Peyer's patch (tissue), 4 donors: ENCODE results near the gene BAIAP2. TPM values are rescaled to one million over a fixed set of nuclear protein-coding genes. Genes with fewer than 3 reads are reported as not detected.

Experiments used
- DNase-seq, 3 donors: peaks; one replicate each; pipeline ENCODE4 v3.0.0-alpha.2; 2017 to 2019
- H3K27ac ChIP-seq, 4 donors: fragments of 200-600 bp; sonication (generic); one replicate each; pipeline ENCODE4 v1.5.1; 2016 to 2019
- H3K27me3 ChIP-seq, 2 donors: fragments of 200-600 bp; sonication (generic); one replicate each; pipeline ENCODE4 v1.5.1; 2019
- H3K36me3 ChIP-seq, 3 donors: fragments of 200-600 bp; sonication (generic); one replicate each; pipeline ENCODE4 v1.5.1; 2016 to 2019
- H3K4me1 ChIP-seq, 4 donors: fragments of 200-600 bp; sonication (generic); one replicate each; pipeline ENCODE4 v1.5.1; 2016 to 2019
- H3K4me3 ChIP-seq, 4 donors: fragments of 200-600 bp; sonication (generic); 1 replicate in 3 of 4; 2 replicates in 1 of 4; pipeline ENCODE4 v1.5.1; 2016 to 2019; ENCODE audit warnings: mild to moderate bottlenecking in 1 of 4
- H3K9me3 ChIP-seq, 4 donors: fragments of 200-600 bp; sonication (generic); one replicate each; pipeline ENCODE4 v1.5.1; 2016 to 2019; ENCODE audit warnings: mild to moderate bottlenecking in 1 of 4
- CTCF ChIP-seq, 6 experiments: fragments of 450-650 bp in 4 of 6; fragments of 200-600 bp in 2 of 6; sonication (generic) in 1 of 6; IDR thresholded peaks; one replicate each; pipeline ENCODE4 v1.5.1; 2017 to 2019; ENCODE audit warnings: antibody characterized with exemption in 6 of 6, mild to moderate bottlenecking in 3 of 6, moderate library complexity in 1 of 6
- POLR2A ChIP-seq, 2 donors: fragments of 450-650 bp; IDR thresholded peaks; one replicate each; pipeline ENCODE4 v1.5.1; 2017; ENCODE audit warnings: antibody characterized with exemption in 2 of 2, mild to moderate bottlenecking in 2 of 2, moderate library complexity in 2 of 2
- small RNA-seq, 2 donors: library from RNA; depleted of rRNA; stranded (forward); fragments of <200 nt; gene quantifications; one replicate each; pipeline ENCODE3, GENCODE V24; 2016
- total RNA-seq, 4 donors: library from RNA; depleted of rRNA; stranded (reverse); fragments of >200 nt; gene quantifications; one replicate each; pipeline ENCODE4 v1.1.0, GENCODE V29; 2016

Gene BAIAP2
- total RNA-seq, 4 donors from 2014 or later: 10.2 to 61.9 (median 17.6) TPM

- no peak for TF ChIP-seq CTCF (IDR thresholded peaks at IDR 0.05)
- no peak for TF ChIP-seq POLR2A (IDR thresholded peaks at IDR 0.05)
- H3K27me3 ChIP-seq: peaks cover 0 to 4% of the 10 kb centered on the region in 2 donors
- H3K27ac ChIP-seq: no peak within 1 kb of the TSS
- no peak for DNase-seq
- H3K4me1 ChIP-seq: peaks cover 0 to 6% (median 2%) of the 10 kb centered on the region in 4 donors
- H3K36me3 ChIP-seq: no peaks in the 10 kb centered on the region
- H3K4me3 ChIP-seq: peak within 1 kb of the TSS in 3 of 4 donors; percentile 36 to 47 (median 43)
- no peaks in the 10 kb centered on the region for H3K9me3 ChIP-seq
Observed at GRCh38 chr17:81165246-81166032, 130.5 kb downstream of the BAIAP2 start, which contains the start of gene PVALEF. PVALEF (plus strand) TSS chr17:81165507; CDS start chr17:81181227, 15,720 bp downstream.

GRCh38 chr17:81166033-81166492 is 131.1 kb downstream of the BAIAP2 start, which contains the start of gene AATK:
AATK (minus strand) TSS chr17:81166221; CDS start chr17:81165992, 229 bp downstream.
- Histone ChIP-seq H3K27ac (no peak within 1 kb of the TSS), H3K4me3 (peak within 1 kb of the TSS in 3 of 4 donors; percentile 36 to 47 (median 43))

More at GRCh38 chr17:81166033-81166492, 131.1 kb downstream of the BAIAP2 start, which contains the start of gene AATK:
- H3K36me3 ChIP-seq: no peaks in the 10 kb centered on the region
- no peak for DNase-seq
- H3K27me3 ChIP-seq: peaks cover 0 to 4% of the 10 kb centered on the region in 2 donors
- TF ChIP-seq POLR2A (IDR thresholded peaks at IDR 0.05): no peak
- TF ChIP-seq CTCF (IDR thresholded peaks at IDR 0.05): no peak
- H3K4me1 ChIP-seq: peaks cover 0 to 5% (median 2%) of the 10 kb centered on the region in 4 donors
- H3K9me3 ChIP-seq: no peaks in the 10 kb centered on the region

Small RNA genes lying within 50 kb of the gene (small RNA-seq; reads per million reads assigned to genes)
- 0 to 0.19 reads per million in 2 donors for gene MIR1250
- 5.0 to 24.2 reads per million in 2 donors for gene MIR3065
- gene MIR657: 0 reads per million in 2 donors

Other genes with a start within 250 kb of the BAIAP2 start
- 10 to 100 TPM; 29.9 to 57.8 (median 37.1) TPM for gene CHMP6, start 43.3 kb upstream of the BAIAP2 start, total RNA-seq
- gene PVALEF, start 130.4 kb downstream of the BAIAP2 start, total RNA-seq: not detected
- gene AATK, start 131.1 kb downstream of the BAIAP2 start, total RNA-seq: 100 to 1,000 TPM in 3 of 4 donors, 10 to 100 TPM in 1; 23.9 to 190 (median 123) TPM
- gene CEP131, start 187.8 kb downstream of the BAIAP2 start, total RNA-seq: 10 to 100 TPM in 2 of 4 donors, 1 to 10 TPM in 2; 3.5 to 77.6 (median 9.8) TPM
- 100 to 1,000 TPM in 1 of 4 donors, 10 to 100 TPM in 3; 38.0 to 156 (median 79.4) TPM for gene TEPSIN, start 203.9 kb downstream of the BAIAP2 start, total RNA-seq
- 10 to 100 TPM; 17.8 to 62.7 (median 25.2) TPM for gene NDUFAF8, start 204.2 kb downstream of the BAIAP2 start, total RNA-seq